Fibroblast of lung (primary cell): ENCODE measurements around the gene RTCA. TPM values are rescaled to one million over a fixed set of nuclear protein-coding genes. Genes with fewer than 3 reads are reported as not detected.
"Not testable (repeated sequence)": the region's sequence is repeated elsewhere in the genome, so short reads cannot be mapped to it uniquely, and the experiment has no call there.

Source experiments
- DNase-seq, 2 donors: peaks; one replicate each; pipeline versions ENCODE4 v3.0.0 to v3.0.0-alpha.2; 2010; ENCODE audit warnings: low read depth in 2 of 2
- H2AFZ ChIP-seq: 2 replicates; pipeline ENCODE4 v1.5.1; 2012; ENCODE audit warnings: low read length, control low read depth, inconsistent platforms
- H3K27ac ChIP-seq: 2 replicates; pipeline ENCODE4 v1.5.1; 2011; ENCODE audit warnings: low read length, control low read depth; ENCODE audit not compliant: insufficient read depth
- H3K27me3 ChIP-seq: 2 replicates; pipeline ENCODE4 v1.5.1; 2011; ENCODE audit warnings: mild to moderate bottlenecking, low read length; ENCODE audit not compliant: control insufficient read depth, insufficient read depth
- H3K36me3 ChIP-seq: 2 replicates; pipeline ENCODE4 v1.5.1; 2011; ENCODE audit warnings: low read length; ENCODE audit not compliant: control insufficient read depth, insufficient read depth
- H3K4me1 ChIP-seq: 2 replicates; pipeline ENCODE4 v1.5.1; 2011; ENCODE audit warnings: low read length; ENCODE audit not compliant: control insufficient read depth, insufficient read depth; ENCODE audit errors: extremely low read depth
- H3K4me2 ChIP-seq: 2 replicates; pipeline ENCODE4 v1.5.1; 2011; ENCODE audit warnings: low read length, control low read depth; ENCODE audit not compliant: insufficient read depth; ENCODE audit errors: extremely low read depth
- H3K4me3 ChIP-seq, 4 experiments: fragments of 200-600 bp in 1 of 4; sonication (generic) in 1 of 4; replicated peaks in 1 of 4; 2 replicates each; pipeline ENCODE4 v1.5.1; 2011 to 2016; ENCODE audit warnings: low read length in 4 of 4, low read depth in 3 of 4, mild to moderate bottlenecking in 3 of 4, control low read depth in 2 of 4, inconsistent platforms in 1 of 4, mixed read lengths in 1 of 4; ENCODE audit not compliant: insufficient read depth in 1 of 4; ENCODE audit errors: control extremely low read depth in 1 of 4
- H3K79me2 ChIP-seq: 2 replicates; pipeline ENCODE4 v1.5.1; 2012; ENCODE audit warnings: mild to moderate bottlenecking, low read length, inconsistent platforms; ENCODE audit not compliant: control insufficient read depth, insufficient read depth
- H3K9ac ChIP-seq: 2 replicates; pipeline ENCODE4 v1.5.1; 2011; ENCODE audit warnings: mild to moderate bottlenecking, low read length, control low read depth; ENCODE audit not compliant: insufficient read depth
- H3K9me3 ChIP-seq: 2 replicates; pipeline ENCODE4 v1.5.1; 2012; ENCODE audit warnings: low read depth, low read length; ENCODE audit not compliant: control insufficient read depth, insufficient read depth
- H4K20me1 ChIP-seq: 2 replicates; pipeline ENCODE4 v1.5.1; 2011; ENCODE audit warnings: low read length; ENCODE audit not compliant: control insufficient read depth, insufficient read depth; ENCODE audit errors: extremely low read depth
- CTCF ChIP-seq, 2 donors: IDR thresholded peaks in 1 of 2; conservative IDR thresholded peaks in 1 of 2; 1 replicate in 1 of 2; 2 replicates in 1 of 2; pipeline ENCODE4 v1.5.1; 2011 to 2012; ENCODE audit warnings: low read length in 2 of 2, control low read depth in 1 of 2, inconsistent platforms in 1 of 2, low read depth in 1 of 2, mild to moderate bottlenecking in 1 of 2
- EZH2 ChIP-seq: IDR thresholded peaks from 2 replicates; pipeline ENCODE4 v1.5.1; 2012; ENCODE audit warnings: low read length, control low read depth, mild to moderate bottlenecking; ENCODE audit errors: missing control alignments
- polyA plus RNA-seq, 2 donors: library from polyadenylated mRNA; depleted of rRNA in 1 of 2; stranded (reverse) in 1 of 2; unstranded in 1 of 2; fragments of >200 nt; gene quantifications; 2 replicates each; pipeline ENCODE4 v1.2.1, GENCODE V29; 2011 to 2012; ENCODE audit warnings: missing spikeins in 1 of 2
- total RNA-seq: library from RNA; depleted of rRNA; stranded (reverse); fragments of >200 nt; gene quantifications from 2 replicates; pipeline ENCODE4 v1.2.1, GENCODE V29; 2014

RTCA gene
- total and polyA plus RNA-seq, 2 donors (not counting 1 experiment from before 2014, with no cell fraction given): 39.2 to 45.9 TPM

- TF ChIP-seq CTCF (conservative IDR thresholded peaks at IDR 0.05 in 1 of 2, IDR thresholded peaks at IDR 0.05 in 1 of 2; ENCODE audit: low read depth in 1 of 2, low read length in 2 of 2) (no peak), EZH2 (no peak)
- Histone ChIP-seq H3K4me3 (no peak overlapping the region), H4K20me1 (no peaks in the 10 kb centered on the region), H3K9ac (no peak overlapping the region), H3K4me2 (no peak overlapping the region), H2AFZ (no peak overlapping the region), H3K79me2 (no peaks in the 10 kb centered on the region), H3K36me3 (no peaks in the 10 kb centered on the region), H3K27me3 (no peaks in the 10 kb centered on the region), H3K9me3 (no peaks in the 10 kb centered on the region), H3K4me1 (no peaks in the 10 kb centered on the region), H3K27ac (no peak overlapping the region)
- DNase-seq: no peak
Measured at GRCh38 chr1:100230765-100231164, 35.3 kb upstream of the RTCA start.

GRCh38 chr1:100231721-100232120, 34.3 kb upstream of the RTCA start:
- Histone ChIP-seq H3K9me3 (no peaks in the 10 kb centered on the region), H3K4me1 (no peaks in the 10 kb centered on the region), H3K9ac (no peak overlapping the region), H4K20me1 (no peaks in the 10 kb centered on the region), H3K79me2 (no peaks in the 10 kb centered on the region), H3K4me3 (no peak overlapping the region), H3K4me2 (no peak overlapping the region), H2AFZ (no peak overlapping the region), H3K36me3 (no peaks in the 10 kb centered on the region), H3K27me3 (no peaks in the 10 kb centered on the region), H3K27ac (no peak overlapping the region)
- no peak for DNase-seq
- TF ChIP-seq EZH2 (no peak), CTCF (conservative IDR thresholded peaks at IDR 0.05 in 1 of 2, IDR thresholded peaks at IDR 0.05 in 1 of 2; ENCODE audit: low read depth in 1 of 2, low read length in 2 of 2) (no peak)

GRCh38 chr1:100232156-100232555, 33.9 kb upstream of the RTCA start:
- Histone ChIP-seq H2AFZ (no peak overlapping the region), H3K9me3 (no peaks in the 10 kb centered on the region), H3K27me3 (no peaks in the 10 kb centered on the region), H3K27ac (no peak overlapping the region), H3K4me3 (no peak overlapping the region), H3K4me2 (no peak overlapping the region), H3K4me1 (no peaks in the 10 kb centered on the region), H3K9ac (no peak overlapping the region), H4K20me1 (no peaks in the 10 kb centered on the region), H3K79me2 (no peaks in the 10 kb centered on the region), H3K36me3 (no peaks in the 10 kb centered on the region)
- TF ChIP-seq CTCF (conservative IDR thresholded peaks at IDR 0.05 in 1 of 2, IDR thresholded peaks at IDR 0.05 in 1 of 2; ENCODE audit: low read depth in 1 of 2, low read length in 2 of 2) (no peak), EZH2 (no peak)
- DNase-seq: no peak

- H2AFZ ChIP-seq, H4K20me1 ChIP-seq, H3K36me3 ChIP-seq, H3K9ac ChIP-seq, H3K4me2 ChIP-seq, H3K27ac ChIP-seq, H3K9me3 ChIP-seq, H3K4me1 ChIP-seq, DNase-seq, H3K79me2 ChIP-seq, H3K4me3 ChIP-seq, H3K27me3 ChIP-seq: not testable (repeated sequence)
Measured at GRCh38 chr1:100233566-100233965, 32.5 kb upstream of the RTCA start.
